ENCODE data around the gene JAKMIP3. TPM values are rescaled to one million over a fixed set of nuclear protein-coding genes. Genes with fewer than 3 reads are reported as not detected.

Gene JAKMIP3
- polyA plus RNA-seq, 2 of the 4 experiments (the other 2 are of a cell fraction), result 3.1 to 4.1 TPM

- TF ChIP-seq CEBPB (IDR thresholded peaks at IDR 0.05) (no peak), ATOH8 (CRISPR knock-in tag; IDR thresholded peaks at IDR 0.05; ENCODE audit: low read depth) (no peak), BCL3 (IDR thresholded peaks at IDR 0.05) (no peak)
- no peak for FAIRE-seq
- 87% methylated on average over 24 of the region's 24 CpGs for WGBS (ENCODE audit: missing lambda C conversion rate)
Observed at GRCh38 chr10:132021046-132021445, 44.7 kb upstream of the JAKMIP3 start.

GRCh38 chr10:132021504-132022143 lies 44.1 kb upstream of the JAKMIP3 start:
- ChIA-PET POLR2A (no interaction called here), CTCF (interaction anchor here (1.7 to 7.6 kb wide), 9 partner anchors 14 to 136 kb away, joined by 7 to 104 read pairs (median 24); no protein-coding TSS in a partner anchor)
- TF ChIP-seq CEBPB (IDR thresholded peaks at IDR 0.05), result no peak
- no peak for TF ChIP-seq HDAC2 (IDR thresholded peaks at IDR 0.05)
- TF ChIP-seq PBX3 (IDR thresholded peaks at IDR 0.05), result no peak
- no peak for TF ChIP-seq EP300 (IDR thresholded peaks at IDR 0.05)
- no peak for TF ChIP-seq JUNB (IDR thresholded peaks at IDR 0.05)
- TF ChIP-seq ZSCAN20 (CRISPR knock-in tag; IDR thresholded peaks at IDR 0.05), result no peak
- no peak for TF ChIP-seq TFCP2L1 (CRISPR knock-in tag; IDR thresholded peaks at IDR 0.05)
- TF ChIP-seq KDM5A (IDR thresholded peaks at IDR 0.05), result no peak
- TF ChIP-seq REST (IDR thresholded peaks at IDR 0.05), result no peak
- TF ChIP-seq ESRRA (IDR thresholded peaks at IDR 0.05; ENCODE audit: borderline replicate concordance, low read length), result no peak
- no peak for TF ChIP-seq RNF2 (IDR thresholded peaks at IDR 0.05; ENCODE audit: borderline replicate concordance, low read depth)
- TF ChIP-seq HMGXB4 (CRISPR knock-in tag; IDR thresholded peaks at IDR 0.05; ENCODE audit: borderline replicate concordance), result no peak
- TF ChIP-seq ZFP36 (IDR thresholded peaks at IDR 0.05; ENCODE audit: borderline replicate concordance, partially characterized antibody), result no peak
- TF ChIP-seq HEYL (CRISPR knock-in tag; IDR thresholded peaks at IDR 0.05), result no peak
- TF ChIP-seq HOXA7 (CRISPR knock-in tag; IDR thresholded peaks at IDR 0.05), result no peak
- TF ChIP-seq SMC3 (IDR thresholded peaks at IDR 0.05), result no peak
- Histone ChIP-seq H3K4me2 (no peak overlapping the region), H3K27ac (no peak overlapping the region), H3K9me3 (no peaks in the 10 kb centered on the region), H3K4me3 (no peak overlapping the region), H3K4me1 (no peaks in the 10 kb centered on the region)
- 79% methylated on average over 13 of the region's 16 CpGs for WGBS (ENCODE audit: missing lambda C conversion rate)
- FAIRE-seq (no peak), DNase-seq (ENCODE audit: low read depth in 1 of 2, low spot score in 1 of 2) (no peak), ATAC-seq (no peak)

More at GRCh38 chr10:132021046-132021445, 44.7 kb upstream of the JAKMIP3 start:
- POLR2A ChIA-PET, result no interaction called here
- H3K4me2 ChIP-seq, result no peak overlapping the region
- DNase-seq (ENCODE audit: low read depth in 1 of 2, low spot score in 1 of 2) (no peak), ATAC-seq (no peak)
- H3K9me3 ChIP-seq, result no peaks in the 10 kb centered on the region
- H3K4me3 ChIP-seq, result no peak overlapping the region
- H3K4me1 ChIP-seq, result no peaks in the 10 kb centered on the region
- CTCF ChIA-PET, result interaction anchor here (1.0 to 7.6 kb wide), 6 partner anchors 20 to 135 kb away, joined by 3 to 104 read pairs (median 13); no protein-coding TSS in a partner anchor
- H3K27ac ChIP-seq, result no peak overlapping the region
